K562 (cell line): Measurements from ENCODE around the gene PDE3A. TPM values are rescaled to one million over a fixed set of nuclear protein-coding genes. Genes with fewer than 3 reads are reported as not detected.

Experiments
- ATAC-seq: fragments of 200-7000 bp; cut with Tn5 transposase; 3 replicates; pipeline ENCODE4 v1.9.1; 2020; ENCODE audit warnings: moderate library complexity
- BruUV-seq: library from RNA; stranded (reverse); fragments of 400-500 nt; replicated peaks from 2 replicates; lab custom pipeline; 2021; lab: Mats Ljungman, UMichigan
- CTCF ChIA-PET: fragments of 300-600 bp; formaldehyde crosslinking; extraction: SDS; loops from one replicate; lab custom pipeline; 2021; ENCODE audit warnings: low intra/inter-chr PET ratio; lab: Yijun Ruan, JAX
- POLR2A ChIA-PET: fragments of 300-600, 350-650 bp; sonication (Branson Sonifier 250); formaldehyde crosslinking; extraction: SDS; loops from one replicate; lab custom pipeline; 2021; ENCODE audit warnings: antibody characterized with exemption, inconsistent platforms; lab: Yijun Ruan, JAX
- DNase-seq, 4 experiments: peaks; one replicate each; pipeline versions ENCODE4 v3.0.0 to v3.0.0-alpha.2; 2011 to 2018; ENCODE audit warnings: low spot score in 3 of 4, mixed read lengths in 3 of 4; ENCODE audit errors: extremely low read depth in 1 of 4
- FAIRE-seq: peaks from 2 replicates; lab custom pipeline; 2011; peaks lifted over from hg19 to GRCh38; lab: Jason Lieb, UNC
- H2AFZ ChIP-seq: 2 replicates; pipeline ENCODE4 v1.6.0; 2011; ENCODE audit warnings: low read depth, low read length, control low read depth, inconsistent platforms
- H3K27ac ChIP-seq: fragments of 200-600 bp; 3 replicates; pipeline ENCODE4 v1.8.0; 2011; ENCODE audit warnings: low read depth, mild to moderate bottlenecking, control low read depth, inconsistent platforms, low read length, moderate library complexity, mixed read lengths; ENCODE audit errors: extremely low read depth
- H3K27me3 ChIP-seq, 2 experiments: fragments of 300-600 bp in 1 of 2; 2 replicates in 1 of 2; 3 replicates in 1 of 2; pipeline versions ENCODE4 v1.6.0 to v1.8.0; 2011; ENCODE audit warnings: inconsistent platforms in 2 of 2, low read length in 2 of 2, mild to moderate bottlenecking in 1 of 2, mixed read lengths in 1 of 2, moderate library complexity in 1 of 2; ENCODE audit not compliant: control insufficient read depth in 2 of 2, insufficient read depth in 2 of 2
- H3K36me3 ChIP-seq: fragments of 300-600 bp; 3 replicates; pipeline ENCODE4 v1.8.0; 2011; ENCODE audit warnings: mild to moderate bottlenecking, low read length, inconsistent platforms; ENCODE audit not compliant: control insufficient read depth, insufficient read depth
- H3K4me1 ChIP-seq, 2 experiments: fragments of 200-600 bp in 1 of 2; replicated peaks in 1 of 2; 2 replicates in 1 of 2; 3 replicates in 1 of 2; pipeline versions ENCODE4 v1.5.1 to v1.8.0; 2011; ENCODE audit warnings: inconsistent platforms in 2 of 2, low read length in 2 of 2, mild to moderate bottlenecking in 1 of 2, mixed read lengths in 1 of 2, moderate library complexity in 1 of 2; ENCODE audit not compliant: control insufficient read depth in 2 of 2, insufficient read depth in 2 of 2
- H3K4me2 ChIP-seq: 2 replicates; pipeline ENCODE4 v1.6.1; 2011; ENCODE audit warnings: low read length, control low read depth, inconsistent platforms, mixed read lengths; ENCODE audit not compliant: insufficient read depth
- H3K4me3 ChIP-seq: fragments of 200-600 bp; sonication (generic), shearing (Covaris generic); 2 replicates; pipeline ENCODE4 v1.5.1; 2016; ENCODE audit warnings: control low read depth, inconsistent platforms
- H3K79me2 ChIP-seq: fragments of 200-600 bp; 3 replicates; pipeline ENCODE4 v1.8.0; 2011; ENCODE audit warnings: low read length, inconsistent platforms; ENCODE audit not compliant: control insufficient read depth, insufficient read depth
- H3K9ac ChIP-seq, 2 experiments: 2 replicates each; pipeline versions ENCODE4 v1.6.0 to v1.6.1; 2011; ENCODE audit warnings: low read depth in 2 of 2, low read length in 2 of 2, control low read depth in 1 of 2, inconsistent platforms in 1 of 2, mild to moderate bottlenecking in 1 of 2, mixed read lengths in 1 of 2; ENCODE audit not compliant: insufficient read depth in 1 of 2
- H3K9me1 ChIP-seq: one replicate; pipeline ENCODE4 v1.6.0; 2011; ENCODE audit warnings: inconsistent platforms, mild to moderate bottlenecking, low read length, moderate library complexity; ENCODE audit not compliant: control insufficient read depth, insufficient read depth
- H3K9me3 ChIP-seq: replicated peaks from 2 replicates; pipeline ENCODE4 v1.5.1; 2011; ENCODE audit warnings: low read depth, low read length, inconsistent platforms; ENCODE audit not compliant: control insufficient read depth, insufficient read depth
- H4K20me1 ChIP-seq: replicated peaks from 2 replicates; pipeline ENCODE4 v1.6.1; 2011; ENCODE audit warnings: low read length, inconsistent platforms, mixed read lengths; ENCODE audit not compliant: control insufficient read depth, insufficient read depth
- C11orf30 ChIP-seq: fragments of 450-650 bp; IDR thresholded peaks from 2 replicates; pipeline ENCODE4 v1.6.1; 2016; ENCODE audit warnings: low read depth, mild to moderate bottlenecking
- FOSL1 ChIP-seq: fragments of 200-800 bp; sonication (Bioruptor generic); conservative IDR thresholded peaks from 2 replicates; pipeline ENCODE4 v1.6.1; 2016; ENCODE audit warnings: missing genetic modification characterization, missing compliant biosample characterization
- MAFF ChIP-seq: IDR thresholded peaks from 2 replicates; pipeline ENCODE4 v1.6.1; 2012; ENCODE audit warnings: low read length, improper control_type of control experiment
- MAFG ChIP-seq: fragments of 450-650 bp; conservative IDR thresholded peaks from 2 replicates; pipeline ENCODE4 v1.6.1; 2016; ENCODE audit warnings: missing genetic modification characterization, missing compliant biosample characterization
- MAFK ChIP-seq: IDR thresholded peaks from 2 replicates; pipeline ENCODE4 v1.6.1; 2011; ENCODE audit warnings: low read length, improper control_type of control experiment
- NCOA1 ChIP-seq: fragments of 450-650 bp; IDR thresholded peaks from 2 replicates; pipeline ENCODE4 v1.6.1; 2016; ENCODE audit warnings: low read depth
- RBM15 ChIP-seq: fragments of 200-400 bp; formaldehyde crosslinking; IDR thresholded peaks from 2 replicates; pipeline ENCODE4 v1.6.1; 2018; ENCODE audit warnings: mild to moderate bottlenecking, low read length, moderate library complexity; ENCODE audit not compliant: insufficient read depth
- TEAD4 ChIP-seq, 2 experiments: sonication (generic) in 1 of 2; formaldehyde crosslinking in 1 of 2; IDR thresholded peaks; 2 replicates each; pipeline versions ENCODE4 v1.6.1 to v1.8.0; 2012 to 2022; ENCODE audit warnings: borderline replicate concordance in 1 of 2, inconsistent platforms in 1 of 2, low read length in 1 of 2, mild to moderate bottlenecking in 1 of 2, missing genetic modification reagents in 1 of 2
- THRAP3 ChIP-seq: fragments of 450-650 bp; IDR thresholded peaks from 2 replicates; pipeline ENCODE4 v1.6.1; 2016; ENCODE audit warnings: mild to moderate bottlenecking, inconsistent platforms, borderline replicate concordance
- XRCC4 ChIP-seq: IDR thresholded peaks from one replicate; pipeline ENCODE4 v1.6.1; 2011; ENCODE audit not compliant: insufficient read depth, insufficient read length; ENCODE audit errors: extremely low read depth
- ZNF133 ChIP-seq: fragments of 250-450 bp; sonication (Bioruptor Pico); IDR thresholded peaks from 2 replicates; pipeline ENCODE4 v1.4.0; 2020; ENCODE audit warnings: mild to moderate bottlenecking
- ZNF316 ChIP-seq: fragments of 450-650 bp; IDR thresholded peaks from 2 replicates; pipeline ENCODE4 v1.6.1; 2016
- WGBS: fragments of 100-300 bp; shearing (Covaris generic); methylation state at CpG from one replicate; pipeline ENCODE4 v1.1.6; 2016; ENCODE audit warnings: low coverage, mixed read lengths; ENCODE audit not compliant: insufficient coverage; ENCODE audit errors: missing lambda C conversion rate; 5-methylcytosine and 5-hydroxymethylcytosine counted together
- in situ Hi-C: fragments of 300-500 bp; cut with MboI; formaldehyde crosslinking; loops from 4 replicates; pipeline ENCODE4 v1.15.0; 2018; ENCODE audit warnings: inconsistent platforms, mixed read lengths
- intact Hi-C: fragments of 100-400 bp; cut with micrococcal nuclease; formaldehyde crosslinking; loops from 2 replicates; pipeline ENCODE4 v1.14.2; 2022
- polyA plus RNA-seq, 8 experiments: library from polyadenylated mRNA; depleted of rRNA in 4 of 8; stranded (reverse) in 5 of 8; unstranded in 3 of 8; fragments of >200 nt; fragmentation: Nextera tagmentation in 2 of 8; fragmentation: Illumina TruSeq in 1 of 8; extraction: Ambion mirVana in 2 of 8; extraction: Trizol in 1 of 8; gene quantifications; 2 replicates each; pipeline versions ENCODE4 v1.2.1 to v1.2.3, GENCODE V29; 2011 to 2014; ENCODE audit warnings: inconsistent platforms in 1 of 8, missing spikeins in 1 of 8
- total RNA-seq, 7 experiments: library from RNA; depleted of rRNA in 6 of 7; stranded (reverse); fragments of >200 nt in 6 of 7; fragmentation: Illumina TruSeq in 2 of 7; extraction: Trizol in 2 of 7; gene quantifications; 2 replicates each; pipeline versions ENCODE4 v1.2.1 to v1.2.3, GENCODE V29; 2011 to 2021; ENCODE audit warnings: low replicate concordance in 1 of 7
- TF ChIP-seq, protein P1 (sequence below): fragments of 250-450 bp; sonication (Bioruptor Pico); IDR thresholded peaks from 2 replicates; pipeline ENCODE4 v1.5.0; 2021; ENCODE audit warnings: mild to moderate bottlenecking, borderline replicate concordance
- TF ChIP-seq, protein P2 (sequence below): IDR thresholded peaks from 2 replicates; pipeline ENCODE4 v1.6.1; 2014; ENCODE audit warnings: antibody characterized with exemption

PDE3A gene
- total and polyA plus RNA-seq, 9 of the 15 experiments (the other 6 are each of a cell fraction or from before 2014, with no cell fraction given): 0.02 TPM; not detected in 8

DNA sequence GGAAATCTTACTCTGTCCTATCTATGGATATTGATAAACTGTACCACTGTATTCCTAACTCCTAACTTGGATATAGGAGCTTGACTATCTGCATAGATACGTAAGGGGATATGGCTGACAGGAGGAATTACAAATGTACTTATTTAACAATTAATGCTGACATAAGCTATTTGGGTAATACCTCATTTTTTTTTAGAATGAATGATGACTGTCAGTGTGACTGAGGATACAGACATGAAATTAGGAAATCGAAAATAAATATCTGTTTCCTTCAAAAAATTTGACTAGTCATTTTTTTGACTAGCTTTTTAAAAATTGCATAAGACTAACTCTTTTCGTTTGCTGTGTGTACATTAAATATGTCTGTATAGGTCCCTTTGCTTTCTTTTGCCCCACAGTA lies 74.9 kb downstream of the PDE3A start:
- no peak for FAIRE-seq

More for the DNA sequence above, 74.9 kb downstream of the PDE3A start:
- no peaks in the 10 kb centered on the region for H4K20me1 ChIP-seq
- no peak for DNase-seq
- no peaks in the 10 kb centered on the region for H3K79me2 ChIP-seq
- no peaks in the 10 kb centered on the region for H3K9me3 ChIP-seq
- no peaks in the 10 kb centered on the region for H3K27me3 ChIP-seq
- H3K4me3 ChIP-seq: no peak overlapping the region
- BruUV-seq: no TSS peak
- in situ Hi-C loops: no loop called here
- no peaks in the 10 kb centered on the region for H3K36me3 ChIP-seq
- H2AFZ ChIP-seq: no peak overlapping the region
- 2% methylated on average over 3 of the region's 3 CpGs for WGBS
- ChIA-PET POLR2A (no interaction called here), CTCF (no interaction called here)
- H3K27ac ChIP-seq: no peak overlapping the region
- intact Hi-C loops: no loop called here
- no peak overlapping the region for H3K4me2 ChIP-seq
- H3K9ac ChIP-seq: no peak overlapping the region
- H3K9me1 ChIP-seq: no peaks in the 10 kb centered on the region
- no peaks in the 10 kb centered on the region for H3K4me1 ChIP-seq
- TF ChIP-seq FOSL1 (no peak), C11orf30 (no peak), THRAP3 (no peak), ZNF316 (peak; percentile 68), RBM15 (no peak), MAFF (peak; percentile 73), TEAD4 (IDR thresholded peaks at IDR 0.05; ENCODE audit: low read length) (no peak), TEAD4 (CRISPR knock-in tag; IDR thresholded peaks at IDR 0.05; ENCODE audit: borderline replicate concordance) (no peak), NCOA1 (no peak), ZNF133 (CRISPR knock-in tag) (no peak), MAFG (peak; percentile 30; the same call in 1 of the 2 replicates), MAFK (peak; percentile 82), XRCC4 (no peak)
- TF ChIP-seq, protein P1, sequence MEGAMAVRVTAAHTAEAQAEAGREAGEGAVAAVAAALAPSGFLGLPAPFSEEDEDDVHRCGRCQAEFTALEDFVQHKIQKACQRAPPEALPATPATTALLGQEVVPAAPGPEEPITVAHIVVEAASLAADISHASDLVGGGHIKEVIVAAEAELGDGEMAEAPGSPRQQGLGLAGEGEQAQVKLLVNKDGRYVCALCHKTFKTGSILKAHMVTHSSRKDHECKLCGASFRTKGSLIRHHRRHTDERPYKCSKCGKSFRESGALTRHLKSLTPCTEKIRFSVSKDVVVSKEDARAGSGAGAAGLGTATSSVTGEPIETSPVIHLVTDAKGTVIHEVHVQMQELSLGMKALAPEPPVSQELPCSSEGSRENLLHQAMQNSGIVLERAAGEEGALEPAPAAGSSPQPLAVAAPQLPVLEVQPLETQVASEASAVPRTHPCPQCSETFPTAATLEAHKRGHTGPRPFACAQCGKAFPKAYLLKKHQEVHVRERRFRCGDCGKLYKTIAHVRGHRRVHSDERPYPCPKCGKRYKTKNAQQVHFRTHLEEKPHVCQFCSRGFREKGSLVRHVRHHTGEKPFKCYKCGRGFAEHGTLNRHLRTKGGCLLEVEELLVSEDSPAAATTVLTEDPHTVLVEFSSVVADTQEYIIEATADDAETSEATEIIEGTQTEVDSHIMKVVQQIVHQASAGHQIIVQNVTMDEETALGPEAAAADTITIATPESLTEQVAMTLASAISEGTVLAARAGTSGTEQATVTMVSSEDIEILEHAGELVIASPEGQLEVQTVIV (CRISPR knock-in tag): no peak
- TF ChIP-seq, protein P2, sequence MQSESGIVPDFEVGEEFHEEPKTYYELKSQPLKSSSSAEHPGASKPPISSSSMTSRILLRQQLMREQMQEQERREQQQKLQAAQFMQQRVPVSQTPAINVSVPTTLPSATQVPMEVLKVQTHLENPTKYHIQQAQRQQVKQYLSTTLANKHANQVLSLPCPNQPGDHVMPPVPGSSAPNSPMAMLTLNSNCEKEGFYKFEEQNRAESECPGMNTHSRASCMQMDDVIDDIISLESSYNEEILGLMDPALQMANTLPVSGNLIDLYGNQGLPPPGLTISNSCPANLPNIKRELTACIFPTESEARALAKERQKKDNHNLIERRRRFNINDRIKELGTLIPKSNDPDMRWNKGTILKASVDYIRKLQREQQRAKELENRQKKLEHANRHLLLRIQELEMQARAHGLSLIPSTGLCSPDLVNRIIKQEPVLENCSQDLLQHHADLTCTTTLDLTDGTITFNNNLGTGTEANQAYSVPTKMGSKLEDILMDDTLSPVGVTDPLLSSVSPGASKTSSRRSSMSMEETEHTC: no peak
- ATAC-seq: no peak
